ENCODE measurements around the gene MMP12. TPM values are rescaled to one million over a fixed set of nuclear protein-coding genes. Genes with fewer than 3 reads are reported as not detected.
A peak's percentile ranks its signal among the peaks of the same experiment; 100 is the strongest.
"Not testable (repeated sequence)": the region's sequence is repeated elsewhere in the genome, so short reads cannot be mapped to it uniquely, and the experiment has no call there.

Gene MMP12
- total and polyA plus RNA-seq, 2 donors, result 0.62 to 3.8 TPM

GRCh38 chr11:102882389-102883024 lies 7.7 kb upstream of the MMP12 start:
- Histone ChIP-seq H3K4me3 (ENCODE audit: low read depth, low read length) (no peak overlapping the region), H3K27ac (ENCODE audit: low read depth) (no peak overlapping the region), H3K4me1 (ENCODE audit: insufficient read depth) (no peaks in the 10 kb centered on the region), H3K36me3 (ENCODE audit: insufficient read depth) (no peaks in the 10 kb centered on the region)
- no peak for DNase-seq (ENCODE audit: extremely low spot score)
- WGBS, result 93% methylated on average over 4 of the region's 4 CpGs

DNA sequence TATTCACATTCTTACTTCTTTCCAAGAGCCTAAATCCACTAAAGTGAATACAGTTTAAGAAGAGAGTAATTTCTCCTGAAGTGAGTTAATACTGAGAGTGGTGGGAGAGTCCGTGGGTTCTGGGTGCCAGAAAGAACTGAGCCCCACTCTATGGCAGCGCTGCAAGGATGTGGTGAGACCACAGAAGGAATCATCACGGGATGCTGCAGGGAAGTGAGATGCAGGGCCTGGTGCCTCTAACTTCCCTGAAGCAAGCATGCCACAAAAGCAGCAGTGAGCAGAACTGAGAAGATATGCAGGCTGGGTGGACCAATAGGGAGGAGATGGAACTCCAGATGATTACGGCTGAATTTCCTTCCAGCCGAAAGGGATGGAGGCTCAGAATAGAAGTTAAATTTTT lies 5.0 kb upstream of the MMP12 start:
- DNase-seq (ENCODE audit: extremely low spot score), result no peak
- H3K4me1 ChIP-seq (ENCODE audit: insufficient read depth), result no peaks in the 10 kb centered on the region
- 84% methylated on average over 5 of the region's 5 CpGs for WGBS

DNA sequence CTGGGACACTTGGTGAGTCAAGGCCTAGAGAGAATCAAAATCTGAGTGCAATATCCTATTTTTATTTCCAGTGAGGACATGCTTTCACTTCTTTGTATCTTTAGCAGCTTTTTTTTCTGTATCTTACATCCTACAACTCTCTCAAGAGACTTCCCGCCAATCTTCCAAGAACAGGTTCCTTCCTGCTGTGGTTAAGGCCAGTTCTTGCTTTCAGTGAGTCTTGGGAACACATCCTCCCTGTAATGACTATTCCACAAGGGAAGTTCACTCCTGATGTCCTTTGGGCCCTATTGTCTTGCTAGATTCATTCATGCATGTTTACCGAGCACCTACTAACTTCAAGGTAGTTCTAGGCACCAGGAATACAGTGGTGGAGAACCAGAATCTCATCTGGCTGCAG lies 3.8 kb upstream of the MMP12 start:
- Histone ChIP-seq H3K36me3 (ENCODE audit: insufficient read depth) (no peaks in the 10 kb centered on the region), H3K27ac (ENCODE audit: low read depth) (no peak overlapping the region)
- 90% methylated on average over 2 of the region's 2 CpGs for WGBS

More for the DNA sequence above, 5.0 kb upstream of the MMP12 start:
- H3K27ac ChIP-seq (ENCODE audit: low read depth), result no peak overlapping the region
- H3K36me3 ChIP-seq (ENCODE audit: insufficient read depth), result no peaks in the 10 kb centered on the region
- H3K4me3 ChIP-seq (ENCODE audit: low read depth, low read length), result no peak overlapping the region

DNA sequence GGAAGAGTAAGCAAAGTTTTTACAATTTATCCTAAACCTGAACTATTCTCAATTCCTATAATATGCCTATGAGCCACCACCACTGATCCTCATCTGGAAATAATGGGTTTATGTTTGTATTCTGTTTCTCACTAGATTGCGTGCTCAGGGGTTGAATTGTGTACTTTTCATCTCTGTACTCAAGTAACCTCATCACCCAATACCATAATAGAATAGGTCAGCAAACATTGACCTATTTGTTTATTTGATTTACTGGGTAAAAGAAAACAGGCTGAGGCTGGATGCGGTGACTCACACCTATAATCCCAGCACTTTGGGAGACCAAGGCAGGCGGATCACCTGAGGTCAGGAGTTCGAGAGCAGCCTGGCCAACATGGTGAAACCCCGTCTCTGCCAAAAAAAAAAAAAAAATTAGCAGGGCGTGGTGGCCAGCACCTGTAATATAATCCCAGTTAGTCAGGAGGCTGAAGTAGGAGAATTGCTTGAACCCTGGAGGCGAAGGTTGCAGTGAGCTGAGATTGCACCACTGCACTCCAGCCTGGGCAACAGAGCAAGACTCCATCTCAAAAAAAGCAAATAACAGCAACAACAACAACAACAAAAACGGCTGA lies 5.3 kb downstream of the MMP12 start:
- not testable (repeated sequence) for DNase-seq (ENCODE audit: extremely low spot score); H3K4me3 ChIP-seq (ENCODE audit: low read depth, low read length); H3K36me3 ChIP-seq (ENCODE audit: insufficient read depth); H3K27ac ChIP-seq (ENCODE audit: low read depth); H3K4me1 ChIP-seq (ENCODE audit: insufficient read depth)
- whole genome bisulfite sequencing, result 74% methylated on average over 8 of the region's 8 CpGs

More for the DNA sequence above, 3.8 kb upstream of the MMP12 start:
- no peaks in the 10 kb centered on the region for H3K4me1 ChIP-seq (ENCODE audit: insufficient read depth)
- DNase-seq (ENCODE audit: extremely low spot score), result no peak
- H3K4me3 ChIP-seq (ENCODE audit: low read depth, low read length), result no peak overlapping the region

GRCh38 chr11:102868339-102868738 lies 6.4 kb downstream of the MMP12 start:
- Histone ChIP-seq H3K4me1 (ENCODE audit: insufficient read depth) (no peaks in the 10 kb centered on the region), H3K27ac (ENCODE audit: low read depth) (no peak overlapping the region), H3K36me3 (ENCODE audit: insufficient read depth) (no peaks in the 10 kb centered on the region), H3K4me3 (ENCODE audit: low read depth, low read length) (no peak overlapping the region)
- no peak for DNase-seq (ENCODE audit: extremely low spot score)
- whole genome bisulfite sequencing, result 22% methylated on average over 3 of the region's 3 CpGs

DNA sequence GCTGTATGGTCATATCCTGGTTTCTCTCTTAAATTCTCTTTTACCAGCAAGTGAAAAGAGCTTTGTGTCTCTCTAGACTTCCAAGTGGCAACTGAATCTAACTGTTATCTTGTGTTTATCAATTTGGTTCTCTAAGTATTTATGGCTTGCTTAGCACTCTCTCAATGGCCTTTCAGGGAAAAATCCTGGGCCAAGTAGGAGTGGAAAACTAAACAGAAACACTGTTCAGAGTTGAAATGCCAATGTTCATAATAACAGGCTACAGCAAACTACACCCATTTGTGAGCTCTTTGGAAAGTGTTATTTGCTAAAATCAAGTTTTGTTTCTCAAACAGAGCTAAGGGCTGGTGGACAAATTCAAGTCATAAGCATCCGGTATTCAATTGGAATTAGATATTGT lies 10.1 kb downstream of the MMP12 start:
- no peak overlapping the region for H3K27ac ChIP-seq (ENCODE audit: low read depth)
- no peak overlapping the region for H3K4me3 ChIP-seq (ENCODE audit: low read depth, low read length)
- H3K36me3 ChIP-seq (ENCODE audit: insufficient read depth), result no peaks in the 10 kb centered on the region
- H3K4me1 ChIP-seq (ENCODE audit: insufficient read depth), result no peaks in the 10 kb centered on the region
- DNase-seq (ENCODE audit: extremely low spot score), result no peak
- WGBS, result 34% methylated on average over 1 of the region's 1 CpG

DNA sequence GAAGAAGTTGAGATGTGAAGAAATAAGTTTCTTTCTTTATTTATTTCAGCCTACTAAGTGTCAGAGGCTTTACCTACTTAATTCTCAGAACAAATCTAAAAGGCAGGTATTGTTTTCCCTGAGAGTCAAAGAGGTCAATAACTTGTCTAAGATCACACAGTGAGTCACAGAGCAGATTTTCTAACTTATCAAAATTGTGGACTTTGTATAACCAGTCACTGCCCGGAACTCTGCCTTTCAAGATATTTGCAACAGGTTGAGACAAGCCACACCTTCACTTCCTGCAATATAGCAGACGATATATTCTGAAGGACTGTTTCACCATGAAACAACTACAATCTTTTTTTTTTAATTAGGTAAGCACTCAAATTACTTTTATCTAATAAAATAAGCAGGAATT lies 20.8 kb downstream of the MMP12 start:
- 83% methylated on average over 2 of the region's 2 CpGs for WGBS

GRCh38 chr11:102853055-102853454 lies 21.7 kb downstream of the MMP12 start:
- no peak for DNase-seq (ENCODE audit: extremely low spot score)
- Histone ChIP-seq H3K4me1 (ENCODE audit: insufficient read depth) (no peaks in the 10 kb centered on the region), H3K4me3 (ENCODE audit: low read depth, low read length) (no peak overlapping the region), H3K36me3 (ENCODE audit: insufficient read depth) (no peaks in the 10 kb centered on the region), H3K27ac (ENCODE audit: low read depth) (no peak overlapping the region)
- 87% methylated on average over 3 of the region's 3 CpGs for WGBS

More for the DNA sequence above, 20.8 kb downstream of the MMP12 start:
- H3K36me3 ChIP-seq (ENCODE audit: insufficient read depth), result no peaks in the 10 kb centered on the region
- DNase-seq (ENCODE audit: extremely low spot score), result no peak
- H3K4me3 ChIP-seq (ENCODE audit: low read depth, low read length), result no peak overlapping the region
- no peaks in the 10 kb centered on the region for H3K4me1 ChIP-seq (ENCODE audit: insufficient read depth)
- peak overlapping the region; percentile 83 for H3K27ac ChIP-seq (ENCODE audit: low read depth)

DNA sequence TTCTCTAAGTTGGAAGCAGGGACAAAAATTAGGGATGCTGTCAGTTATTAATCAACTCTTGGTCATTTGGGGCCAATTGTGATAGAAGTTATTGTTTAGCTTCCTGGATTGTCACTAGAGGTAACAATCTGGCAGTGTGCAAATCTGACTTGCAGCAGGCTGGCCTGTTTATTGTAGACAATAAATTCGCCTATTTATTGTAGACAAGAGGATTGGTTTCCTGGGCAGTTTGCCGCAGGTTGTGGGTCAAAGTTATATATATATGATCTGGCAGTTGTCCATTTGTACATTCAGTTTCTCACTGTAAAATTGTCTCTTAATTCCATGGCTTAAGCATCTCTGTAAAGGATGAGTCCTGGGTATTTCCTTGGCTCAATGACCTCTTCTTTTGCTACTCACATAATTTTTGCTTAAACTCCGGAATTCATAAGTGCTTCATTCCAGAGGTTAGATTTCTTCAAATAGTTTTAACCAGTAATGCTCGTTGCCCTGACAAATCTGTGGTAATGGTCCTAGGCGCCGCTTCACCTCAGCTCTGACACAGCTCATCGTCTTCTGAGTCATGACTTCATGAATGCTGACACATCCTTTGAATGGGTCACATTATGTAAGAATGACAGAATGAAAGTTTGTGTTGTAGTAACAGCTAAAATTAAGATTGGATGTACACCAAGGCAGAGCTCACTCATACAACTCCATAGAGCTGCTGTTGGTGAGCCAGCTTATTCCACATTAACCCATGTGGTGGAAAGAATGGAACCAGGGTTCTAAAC lies 23.6 kb downstream of the MMP12 start:
- no peaks in the 10 kb centered on the region for H3K4me1 ChIP-seq (ENCODE audit: insufficient read depth)
- H3K4me3 ChIP-seq (ENCODE audit: low read depth, low read length), result no peak overlapping the region
- WGBS, result 50% methylated on average over 7 of the region's 7 CpGs
- no peak overlapping the region for H3K27ac ChIP-seq (ENCODE audit: low read depth)
- H3K36me3 ChIP-seq (ENCODE audit: insufficient read depth), result no peaks in the 10 kb centered on the region
- DNase-seq (ENCODE audit: extremely low spot score), result no peak

GRCh38 chr11:102849311-102849710 lies 25.5 kb downstream of the MMP12 start:
- no peak for DNase-seq (ENCODE audit: extremely low spot score)
- H3K27ac ChIP-seq (ENCODE audit: low read depth), result no peak overlapping the region
- H3K36me3 ChIP-seq (ENCODE audit: insufficient read depth), result no peaks in the 10 kb centered on the region
- H3K4me3 ChIP-seq (ENCODE audit: low read depth, low read length), result no peak overlapping the region
- WGBS, result 46% methylated on average over 1 of the region's 1 CpG
- H3K4me1 ChIP-seq (ENCODE audit: insufficient read depth), result no peaks in the 10 kb centered on the region

- Histone ChIP-seq H3K4me3 (ENCODE audit: low read depth, low read length) (no peak overlapping the region), H3K4me1 (ENCODE audit: insufficient read depth) (no peaks in the 10 kb centered on the region), H3K27ac (ENCODE audit: low read depth) (no peak overlapping the region), H3K36me3 (ENCODE audit: insufficient read depth) (no peaks in the 10 kb centered on the region)
- WGBS, result 20% methylated on average over 3 of the region's 3 CpGs
- DNase-seq (ENCODE audit: extremely low spot score), result no peak
Measured at GRCh38 chr11:102846292-102846691, 28.5 kb downstream of the MMP12 start.

- no peaks in the 10 kb centered on the region for H3K36me3 ChIP-seq (ENCODE audit: insufficient read depth)
- H3K4me1 ChIP-seq (ENCODE audit: insufficient read depth), result no peaks in the 10 kb centered on the region
- H3K27ac ChIP-seq (ENCODE audit: low read depth), result no peak within 1 kb of the TSS
- DNase-seq (ENCODE audit: extremely low spot score), result no peak
- 58% methylated on average over 4 of the region's 4 CpGs for WGBS
- H3K4me3 ChIP-seq (ENCODE audit: low read depth, low read length), result no peak within 1 kb of the TSS
Measured at GRCh38 chr11:102843489-102843888, 31.3 kb downstream of the MMP12 start, which contains the start of gene MMP3. MMP3 (minus strand) TSS chr11:102843609; CDS start chr11:102843546, 63 bp downstream.

GRCh38 chr11:102842930-102843329 lies 31.9 kb downstream of the MMP12 start:
- Histone ChIP-seq H3K4me3 (ENCODE audit: low read depth, low read length) (no peak overlapping the region), H3K4me1 (ENCODE audit: insufficient read depth) (no peaks in the 10 kb centered on the region), H3K36me3 (ENCODE audit: insufficient read depth) (no peaks in the 10 kb centered on the region), H3K27ac (ENCODE audit: low read depth) (no peak overlapping the region)
- no peak for DNase-seq (ENCODE audit: extremely low spot score)
- WGBS, result 34% methylated on average over 1 of the region's 1 CpG

DNA sequence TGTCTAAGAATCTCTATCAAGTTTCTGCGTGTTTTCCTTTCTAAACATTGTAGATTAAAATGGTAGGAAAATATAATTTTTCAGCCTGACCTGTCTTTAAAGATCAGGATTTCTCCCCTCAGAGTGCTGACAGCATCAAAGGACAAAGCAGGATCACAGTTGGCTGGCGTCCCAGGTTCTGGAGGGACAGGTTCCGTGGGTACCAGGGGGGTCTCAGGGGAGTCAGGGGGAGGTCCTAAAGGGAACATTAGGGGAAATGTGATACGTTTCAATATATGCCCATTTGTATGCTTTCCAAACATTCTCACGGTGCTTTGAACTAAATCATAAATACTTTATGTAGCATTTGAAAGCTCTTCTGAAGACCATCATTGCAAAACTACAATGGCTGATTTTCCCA lies 34.8 kb downstream of the MMP12 start:
- 46% methylated on average over 5 of the region's 5 CpGs for WGBS
- no peak overlapping the region for H3K4me3 ChIP-seq (ENCODE audit: low read depth, low read length)
- no peak for DNase-seq (ENCODE audit: extremely low spot score)
- H3K27ac ChIP-seq (ENCODE audit: low read depth), result no peak overlapping the region
- H3K36me3 ChIP-seq (ENCODE audit: insufficient read depth), result no peaks in the 10 kb centered on the region
- H3K4me1 ChIP-seq (ENCODE audit: insufficient read depth), result no peaks in the 10 kb centered on the region

Measured in urinary bladder (tissue), 4 donors.